HepG2 (cell line): ENCODE results near the gene PROC. TPM values are rescaled to one million over a fixed set of nuclear protein-coding genes. Genes with fewer than 3 reads are reported as not detected.
A peak's percentile ranks its signal among the peaks of the same experiment; 100 is the strongest.

Experiments
- ATF7-NPFF ChIP-seq: sonication (generic); formaldehyde crosslinking; IDR thresholded peaks from 2 replicates; pipeline ENCODE4 v1.8.1; 2023; ENCODE audit warnings: mild to moderate bottlenecking, low read depth, missing genetic modification reagents, moderate library complexity
- CEBPG ChIP-seq: IDR thresholded peaks from 2 replicates; pipeline ENCODE4 v1.6.1; 2016
- DNMT1 ChIP-seq: sonication (generic); formaldehyde crosslinking; IDR thresholded peaks from 2 replicates; pipeline ENCODE4 v1.5.1; 2020; ENCODE audit warnings: mild to moderate bottlenecking, missing genetic modification reagents
- E2F5 ChIP-seq: sonication (generic); formaldehyde crosslinking; conservative IDR thresholded peaks from 2 replicates; pipeline ENCODE4 v1.4.0; 2020; ENCODE audit warnings: missing genetic modification reagents
- FOXK2 ChIP-seq: fragments of 450-650 bp; IDR thresholded peaks from 2 replicates; pipeline ENCODE4 v1.6.1; 2016
- MAZ ChIP-seq, 2 experiments: sonication (generic) in 1 of 2; formaldehyde crosslinking in 1 of 2; IDR thresholded peaks; 2 replicates each; pipeline versions ENCODE4 v1.5.0 to v1.6.1; 2012 to 2020; ENCODE audit warnings: low read depth in 2 of 2, mild to moderate bottlenecking in 2 of 2, borderline replicate concordance in 1 of 2, improper control_type of control experiment in 1 of 2, low read length in 1 of 2, missing genetic modification reagents in 1 of 2, moderate library complexity in 1 of 2
- MNT ChIP-seq: fragments of 450-650 bp; IDR thresholded peaks from 2 replicates; pipeline ENCODE4 v1.6.1; 2016
- RELA ChIP-seq: sonication (generic); formaldehyde crosslinking; IDR thresholded peaks from 2 replicates; pipeline ENCODE4 v1.4.0; 2020; ENCODE audit warnings: missing genetic modification reagents
- SALL1 ChIP-seq: sonication (generic); formaldehyde crosslinking; IDR thresholded peaks from 2 replicates; pipeline ENCODE4 v1.8.0; 2022; ENCODE audit warnings: mild to moderate bottlenecking, missing genetic modification reagents
- SMAD9 ChIP-seq: sonication (generic); formaldehyde crosslinking; IDR thresholded peaks from 2 replicates; pipeline ENCODE4 v1.5.1; 2020; ENCODE audit warnings: mild to moderate bottlenecking, missing genetic modification reagents
- SMARCC2 ChIP-seq: fragments of 450-650 bp; IDR thresholded peaks from 2 replicates; pipeline ENCODE4 v1.6.1; 2017; ENCODE audit warnings: antibody characterized with exemption, mild to moderate bottlenecking
- XBP1 ChIP-seq: sonication (generic); formaldehyde crosslinking; IDR thresholded peaks from 2 replicates; pipeline ENCODE4 v1.5.0; 2020; ENCODE audit warnings: missing genetic modification reagents
- ZFP37 ChIP-seq: sonication (generic); formaldehyde crosslinking; IDR thresholded peaks from 2 replicates; pipeline ENCODE4 v1.4.0; 2020; ENCODE audit warnings: missing genetic modification reagents, borderline replicate concordance
- ZNF17 ChIP-seq: sonication (generic); formaldehyde crosslinking; IDR thresholded peaks from 2 replicates; pipeline ENCODE4 v1.5.0; 2020; ENCODE audit warnings: mild to moderate bottlenecking, missing genetic modification reagents
- ZNF264 ChIP-seq: sonication (generic); formaldehyde crosslinking; IDR thresholded peaks from 2 replicates; pipeline ENCODE4 v1.4.0; 2020; ENCODE audit warnings: missing genetic modification reagents
- ZNF280D ChIP-seq: sonication (generic); formaldehyde crosslinking; IDR thresholded peaks from 2 replicates; pipeline ENCODE4 v1.5.1; 2020; ENCODE audit warnings: mild to moderate bottlenecking, missing genetic modification reagents
- ZNF281 ChIP-seq: sonication (generic); formaldehyde crosslinking; IDR thresholded peaks from 2 replicates; pipeline ENCODE4 v1.4.0; 2020; ENCODE audit warnings: missing genetic modification reagents, borderline replicate concordance
- ZNF296 ChIP-seq: sonication (generic); formaldehyde crosslinking; conservative IDR thresholded peaks from 2 replicates; pipeline ENCODE4 v1.5.0; 2020; ENCODE audit warnings: mild to moderate bottlenecking, missing genetic modification reagents
- ZNF510 ChIP-seq: sonication (generic); formaldehyde crosslinking; IDR thresholded peaks from 2 replicates; pipeline ENCODE4 v1.4.0; 2020; ENCODE audit warnings: low read depth, mild to moderate bottlenecking, missing genetic modification reagents
- ZNF563 ChIP-seq: sonication (generic); formaldehyde crosslinking; IDR thresholded peaks from 2 replicates; pipeline ENCODE4 v1.8.0; 2022; ENCODE audit warnings: mild to moderate bottlenecking, moderate library complexity, missing genetic modification reagents
- ZNF879 ChIP-seq: sonication (generic); formaldehyde crosslinking; IDR thresholded peaks from 2 replicates; pipeline ENCODE4 v1.8.1; 2023; ENCODE audit warnings: missing genetic modification reagents
- ZSCAN9 ChIP-seq: IDR thresholded peaks from 2 replicates; pipeline ENCODE4 v1.6.1; 2016; ENCODE audit warnings: borderline replicate concordance
- polyA plus RNA-seq, 8 experiments: library from polyadenylated mRNA; depleted of rRNA in 3 of 8; stranded (reverse) in 7 of 8; unstranded in 1 of 8; fragments of >200 nt; fragmentation: Illumina TruSeq in 4 of 8; extraction: Trizol in 4 of 8; gene quantifications; 2 replicates each; pipeline versions ENCODE4 v1.2.1 to v1.2.3, GENCODE V29; 2011 to 2016; ENCODE audit warnings: low read depth in 4 of 8, missing spikeins in 1 of 8, mixed read lengths in 1 of 8; ENCODE audit not compliant: insufficient read depth in 1 of 8
- total RNA-seq, 5 experiments: library from RNA; depleted of rRNA; stranded (reverse); fragments of >200 nt; fragmentation: Illumina TruSeq; extraction: Trizol; gene quantifications; 2 replicates each; pipeline ENCODE4 v1.2.3, GENCODE V29; 2016; ENCODE audit warnings: low read depth in 1 of 5

The PROC gene
- total and polyA plus RNA-seq, 2 of the 13 experiments (the other 11 are each of a cell fraction or from before 2014, with no cell fraction given) = 134 to 185 TPM

- TF ChIP-seq ZNF280D (CRISPR knock-in tag) = peak; percentile 73
- no peak; the same call in 1 of the 2 replicates for TF ChIP-seq SMAD9 (CRISPR knock-in tag)
- 0 out of 2 replicates have a peak, but pooled peaks have one; percentile 40 for TF ChIP-seq MAZ (IDR thresholded peaks at IDR 0.05; ENCODE audit: borderline replicate concordance, low read depth, low read length)
- peak; percentile 93 for TF ChIP-seq MAZ (CRISPR knock-in tag; IDR thresholded peaks at IDR 0.05; ENCODE audit: low read depth)
- TF ChIP-seq ZFP37 = peak; percentile 54
- no peak for TF ChIP-seq XBP1 (CRISPR knock-in tag)
- peak; percentile 93; the same call in 1 of the 2 replicates for TF ChIP-seq ZNF296 (CRISPR knock-in tag)
- peak; percentile 58 for TF ChIP-seq MNT
- TF ChIP-seq FOXK2 = peak; percentile 83
- TF ChIP-seq SALL1 (CRISPR knock-in tag) = peak; percentile 97
- TF ChIP-seq RELA (CRISPR knock-in tag) = peak; percentile 87; the same call in 1 of the 2 replicates
- no peak; the same call in 1 of the 2 replicates for TF ChIP-seq E2F5 (CRISPR knock-in tag)
- TF ChIP-seq ZNF17 (CRISPR knock-in tag) = no peak; the same call in 1 of the 2 replicates
- TF ChIP-seq ATF7-NPFF = peak; percentile 68; the same call in 1 of the 2 replicates
- peak; percentile 89 for TF ChIP-seq ZSCAN9 (CRISPR knock-in tag)
- no peak for TF ChIP-seq SMARCC2
- TF ChIP-seq ZNF510 (CRISPR knock-in tag) = peak; percentile 97
- TF ChIP-seq CEBPG = 0 out of 2 replicates have a peak, but pooled peaks have one; percentile 11
- 0 out of 2 replicates have a peak, but pooled peaks have one; percentile 34 for TF ChIP-seq ZNF281
- peak; percentile 93 for TF ChIP-seq DNMT1 (CRISPR knock-in tag)
- peak; percentile 98 for TF ChIP-seq ZNF879 (CRISPR knock-in tag)
- TF ChIP-seq ZNF264 (CRISPR knock-in tag) = peak; percentile 69
- TF ChIP-seq ZNF563 (CRISPR knock-in tag) = peak; percentile 85
Observed at GRCh38 chr2:127418300-127419111, at the start of gene PROC (continued).
